GM23338 (cell line): ENCODE data around the gene ZNHIT1. TPM values are rescaled to one million over a fixed set of nuclear protein-coding genes. Genes with fewer than 3 reads are reported as not detected.
"Not testable (repeated sequence)": the region's sequence is repeated elsewhere in the genome, so short reads cannot be mapped to it uniquely, and the experiment has no call there.

Experiments used
- ATAC-seq: fragments of 200-7000 bp; cut with Tn5 transposase; 3 replicates; pipeline ENCODE4 v1.9.1; 2020
- DNase-seq: peaks from one replicate; pipeline ENCODE4 v3.0.0-alpha.2; 2015; ENCODE audit warnings: low spot score
- H2AFZ ChIP-seq: fragments of 200-600 bp; sonication (generic); 2 replicates; pipeline ENCODE4 v1.8.0; 2016; ENCODE audit warnings: antibody characterized with exemption, mild to moderate bottlenecking, moderate library complexity
- H3F3A ChIP-seq: fragments of 200-600 bp; sonication (generic); replicated peaks from 2 replicates; pipeline ENCODE4 v1.8.0; 2017; ENCODE audit warnings: antibody characterized with exemption, mixed run types, low read depth
- H3K27ac ChIP-seq: fragments of 200-600 bp; sonication (generic); 2 replicates; pipeline ENCODE4 v1.6.1; 2016; ENCODE audit warnings: low read depth
- H3K27me3 ChIP-seq: fragments of 200-600 bp; sonication (generic); 2 replicates; pipeline ENCODE4 v1.8.0; 2016; ENCODE audit warnings: mild to moderate bottlenecking, mixed run types, moderate library complexity; ENCODE audit not compliant: insufficient read depth
- H3K36me3 ChIP-seq: fragments of 200-600 bp; sonication (generic); 2 replicates; pipeline ENCODE4 v1.8.0; 2016; ENCODE audit warnings: mild to moderate bottlenecking; ENCODE audit not compliant: insufficient read depth
- H3K4me1 ChIP-seq: fragments of 200-600 bp; sonication (generic); 2 replicates; pipeline ENCODE4 v1.8.0; 2016; ENCODE audit warnings: mild to moderate bottlenecking, moderate library complexity; ENCODE audit not compliant: insufficient read depth
- H3K4me2 ChIP-seq: fragments of 200-600 bp; sonication (generic); 2 replicates; pipeline ENCODE4 v1.7.1; 2017; ENCODE audit warnings: mixed run types
- H3K4me3 ChIP-seq: fragments of 200-600 bp; sonication (generic); 2 replicates; pipeline ENCODE4 v1.6.1; 2016; ENCODE audit warnings: mixed run types
- H3K79me2 ChIP-seq: fragments of 200-600 bp; sonication (generic); replicated peaks from 2 replicates; pipeline ENCODE4 v1.8.0; 2017; ENCODE audit warnings: mild to moderate bottlenecking; ENCODE audit not compliant: insufficient read depth
- H3K9me2 ChIP-seq: fragments of 200-600 bp; sonication (generic); 2 replicates; pipeline ENCODE4 v1.8.0; 2017; ENCODE audit not compliant: insufficient read depth
- H4K20me1 ChIP-seq: fragments of 200-600 bp; sonication (generic); replicated peaks from 2 replicates; pipeline ENCODE4 v1.8.0; 2017; ENCODE audit warnings: mild to moderate bottlenecking; ENCODE audit not compliant: insufficient read depth
- H3K27ac Mint-ChIP-seq: 2 replicates; pipeline ENCODE4 v1.8.0; 2020; ENCODE audit warnings: inconsistent platforms, mild to moderate bottlenecking, moderate library complexity, mixed read lengths
- H3K27me3 Mint-ChIP-seq: 3 replicates; pipeline ENCODE4 v1.8.0; 2022; ENCODE audit warnings: low read depth, mild to moderate bottlenecking, moderate library complexity, mixed read lengths, inconsistent platforms; ENCODE audit not compliant: insufficient read depth, poor library complexity
- H3K36me3 Mint-ChIP-seq: 3 replicates; pipeline ENCODE4 v1.8.0; 2021; ENCODE audit warnings: low read depth, mild to moderate bottlenecking, inconsistent platforms, moderate library complexity, mixed read lengths
- H3K4me1 Mint-ChIP-seq: 3 replicates; pipeline ENCODE4 v1.8.0; 2020; ENCODE audit warnings: mild to moderate bottlenecking, inconsistent platforms, mixed read lengths
- H3K4me3 Mint-ChIP-seq: 3 replicates; pipeline ENCODE4 v1.8.0; 2021; ENCODE audit warnings: moderate library complexity, mild to moderate bottlenecking, inconsistent platforms, mixed read lengths
- H3K9me3 Mint-ChIP-seq: 3 replicates; pipeline ENCODE4 v1.8.0; 2020; ENCODE audit warnings: moderate library complexity, mild to moderate bottlenecking, inconsistent platforms, mixed read lengths
- CREB1 ChIP-seq: fragments of 250-450 bp; sonication (Bioruptor Pico); IDR thresholded peaks from 2 replicates; pipeline ENCODE4 v1.5.0; 2020; ENCODE audit warnings: low read depth, mild to moderate bottlenecking, moderate library complexity
- EZH2 ChIP-seq: fragments of 200-600 bp; sonication (generic); IDR thresholded peaks from one replicate; pipeline ENCODE4 v1.8.0; 2017; ENCODE audit warnings: antibody characterized with exemption, mild to moderate bottlenecking, low read depth; ENCODE audit not compliant: unreplicated experiment
- JUNB ChIP-seq: IDR thresholded peaks from one replicate; pipeline ENCODE4 v1.6.1; 2016; ENCODE audit warnings: antibody characterized with exemption; ENCODE audit not compliant: unreplicated experiment
- POLR2AphosphoS5 ChIP-seq: IDR thresholded peaks from 2 replicates; pipeline ENCODE4 v1.6.1; 2016; ENCODE audit warnings: antibody characterized with exemption, low read depth
- ZNF331 ChIP-seq: fragments of 250-450 bp; sonication (Bioruptor Pico); IDR thresholded peaks from 2 replicates; pipeline ENCODE4 v1.5.0; 2020; ENCODE audit warnings: low read depth, mild to moderate bottlenecking, moderate library complexity
- polyA plus RNA-seq: library from polyadenylated mRNA; unstranded; fragments of >200 nt; fragmentation: Nextera tagmentation; extraction: Ambion mirVana; gene quantifications from 2 replicates; pipeline ENCODE4 v1.2.1, GENCODE V29; 2016
- total RNA-seq: library from RNA; depleted of rRNA; stranded (reverse); fragments of >200 nt; shearing (Covaris generic); gene quantifications from 2 replicates; pipeline ENCODE4 v1.2.3, GENCODE V29; 2014
- TF ChIP-seq, protein P1 (sequence below): IDR thresholded peaks from 2 replicates; pipeline ENCODE4 v1.6.1; 2016; ENCODE audit warnings: antibody characterized with exemption
- TF ChIP-seq, protein P2 (sequence below): fragments of 250-450 bp; sonication (Bioruptor Pico); IDR thresholded peaks from 2 replicates; pipeline ENCODE4 v1.5.0; 2020; ENCODE audit warnings: mild to moderate bottlenecking, moderate library complexity
- TF ChIP-seq, protein P3 (sequence below): IDR thresholded peaks from one replicate; pipeline ENCODE4 v1.6.1; 2018; ENCODE audit warnings: antibody characterized with exemption; ENCODE audit not compliant: unreplicated experiment

Gene ZNHIT1
- total and polyA plus RNA-seq, 2 experiments from 2014 or later = 64.6 to 113 TPM

DNA sequence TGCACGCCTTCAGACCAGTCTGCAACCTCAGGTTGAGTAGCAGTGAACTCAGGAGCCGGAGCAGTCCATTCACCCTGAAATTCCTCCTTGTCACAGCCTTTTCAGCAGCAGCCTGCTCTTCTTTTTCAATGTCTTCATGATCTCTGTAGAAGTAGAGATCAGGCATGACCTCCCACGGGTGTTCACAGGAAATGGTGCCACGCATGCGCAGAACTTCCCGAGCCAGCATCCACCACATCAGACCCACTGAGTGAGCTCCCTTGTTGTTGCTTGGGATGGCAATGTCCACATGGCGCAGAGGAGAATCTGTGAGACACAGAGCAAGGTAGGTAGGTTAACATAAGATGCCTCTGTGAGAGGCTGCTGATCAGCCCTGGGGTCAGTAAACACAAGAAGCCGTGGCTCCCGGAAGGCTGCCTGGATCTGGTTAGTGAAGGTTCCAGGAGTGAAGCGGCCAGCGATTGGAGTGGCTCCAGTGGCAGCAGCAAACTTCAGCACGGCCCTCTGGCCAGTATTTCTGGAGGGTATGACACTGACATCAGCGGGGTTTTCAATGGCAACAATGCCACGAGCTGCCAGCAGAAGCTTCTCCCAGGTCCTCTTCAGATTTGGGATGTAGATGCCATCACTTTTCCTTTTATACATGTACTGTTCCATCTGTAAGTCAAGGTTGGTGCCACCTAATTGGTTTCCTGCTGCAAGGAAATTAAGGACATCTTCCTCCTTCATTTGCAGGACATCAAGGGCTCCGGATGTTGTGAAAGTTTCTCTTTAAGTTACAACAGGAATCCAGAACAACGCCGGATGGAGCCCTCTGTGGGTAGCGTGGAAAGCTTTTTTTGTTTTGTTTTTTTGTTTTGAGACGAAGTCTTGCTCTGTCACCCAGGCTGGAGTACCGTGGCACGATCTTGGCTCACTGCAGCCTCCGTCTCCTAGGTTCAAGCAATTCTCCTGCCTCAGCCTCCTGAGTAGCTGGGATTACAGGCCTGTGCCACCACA is 13.9 kb upstream of the ZNHIT1 start:
- not testable (repeated sequence) for ATAC-seq, H2AFZ ChIP-seq, H3K27ac Mint-ChIP-seq, DNase-seq, H3K9me2 ChIP-seq, H3K27ac ChIP-seq, H3K79me2 ChIP-seq, H3K4me3 ChIP-seq, H3F3A ChIP-seq, H3K9me3 Mint-ChIP-seq, H3K36me3 ChIP-seq, H3K4me2 ChIP-seq, H4K20me1 ChIP-seq, H3K4me3 Mint-ChIP-seq
- peaks cover 16% of the 10 kb centered on the region for H3K4me1 ChIP-seq
- peaks cover 25% of the 10 kb centered on the region for H3K27me3 ChIP-seq
- Mint-ChIP-seq H3K27me3 (peaks cover 18% of the 10 kb centered on the region), H3K4me1 (peaks cover 15% of the 10 kb centered on the region), H3K36me3 (peaks cover 10% of the 10 kb centered on the region)

DNA sequence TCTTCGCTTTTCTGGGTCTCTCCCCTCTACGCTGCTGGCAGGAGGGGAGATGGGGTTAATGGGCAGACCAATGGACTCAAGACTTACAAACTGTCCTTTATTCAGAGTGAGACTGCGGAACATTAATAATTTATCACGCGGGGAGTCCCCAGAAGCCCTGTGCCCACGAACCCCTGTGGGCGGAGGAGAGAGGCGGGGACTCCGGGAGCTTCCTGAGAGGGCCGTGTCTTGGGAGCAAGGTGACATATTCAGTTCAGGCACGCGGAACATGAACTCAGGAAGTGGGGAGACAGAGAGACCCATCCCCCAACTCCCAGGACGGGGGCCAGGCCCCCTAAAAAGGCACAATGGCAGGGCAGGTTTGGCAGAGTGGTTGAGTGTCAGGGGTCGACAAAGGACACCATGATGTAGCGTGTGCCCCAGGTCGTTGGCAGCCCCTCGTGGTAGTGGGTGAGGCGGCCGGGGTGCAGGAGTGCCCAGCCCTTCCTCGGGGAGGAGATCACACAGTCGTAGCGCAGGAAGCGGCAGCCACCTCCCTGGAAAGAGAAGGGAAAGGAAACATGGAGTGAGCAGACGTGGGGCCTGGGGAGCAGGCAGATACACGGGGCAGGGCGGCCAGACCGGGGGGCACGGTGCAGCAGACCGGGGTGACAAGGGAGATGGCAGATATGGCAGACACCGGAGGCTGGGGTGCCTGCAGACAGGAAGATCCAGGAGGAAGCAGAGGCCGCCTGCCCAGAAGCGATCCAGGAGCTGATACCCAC is 11.9 kb upstream of the ZNHIT1 start:
- ATAC-seq (no peak), DNase-seq (no peak)
- peaks cover 18% of the 10 kb centered on the region for H3K27me3 ChIP-seq
- Mint-ChIP-seq H3K4me1 (peaks cover 3% of the 10 kb centered on the region), H3K4me3 (no peak overlapping the region), H3K27ac (no peak overlapping the region; the same call in 1 of the 2 replicates), H3K9me3 (no peaks in the 10 kb centered on the region), H3K27me3 (peaks cover 8% of the 10 kb centered on the region), H3K36me3 (peaks cover 14% of the 10 kb centered on the region)
- no peaks in the 10 kb centered on the region for H3K79me2 ChIP-seq
- peaks cover 7% of the 10 kb centered on the region for H3F3A ChIP-seq
- no peaks in the 10 kb centered on the region; the same call in 1 of the 2 replicates for H3K36me3 ChIP-seq
- no peak overlapping the region for H3K4me2 ChIP-seq
- H3K4me1 ChIP-seq = peaks cover 4% of the 10 kb centered on the region
- no peaks in the 10 kb centered on the region for H4K20me1 ChIP-seq
- no peak overlapping the region for H3K4me3 ChIP-seq
- H3K9me2 ChIP-seq = no peaks in the 10 kb centered on the region
- 0 out of 2 replicates have a peak overlapping the region, but pooled peaks have one; percentile 76 for H3K27ac ChIP-seq
- no peak overlapping the region for H2AFZ ChIP-seq
- TF ChIP-seq CREB1 (no peak), ZNF331 (no peak), EZH2 (no peak), JUNB (no peak), POLR2AphosphoS5 (no peak)
- TF ChIP-seq, protein P1, sequence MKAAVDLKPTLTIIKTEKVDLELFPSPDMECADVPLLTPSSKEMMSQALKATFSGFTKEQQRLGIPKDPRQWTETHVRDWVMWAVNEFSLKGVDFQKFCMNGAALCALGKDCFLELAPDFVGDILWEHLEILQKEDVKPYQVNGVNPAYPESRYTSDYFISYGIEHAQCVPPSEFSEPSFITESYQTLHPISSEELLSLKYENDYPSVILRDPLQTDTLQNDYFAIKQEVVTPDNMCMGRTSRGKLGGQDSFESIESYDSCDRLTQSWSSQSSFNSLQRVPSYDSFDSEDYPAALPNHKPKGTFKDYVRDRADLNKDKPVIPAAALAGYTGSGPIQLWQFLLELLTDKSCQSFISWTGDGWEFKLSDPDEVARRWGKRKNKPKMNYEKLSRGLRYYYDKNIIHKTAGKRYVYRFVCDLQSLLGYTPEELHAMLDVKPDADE = no peak
- TF ChIP-seq, protein P2, sequence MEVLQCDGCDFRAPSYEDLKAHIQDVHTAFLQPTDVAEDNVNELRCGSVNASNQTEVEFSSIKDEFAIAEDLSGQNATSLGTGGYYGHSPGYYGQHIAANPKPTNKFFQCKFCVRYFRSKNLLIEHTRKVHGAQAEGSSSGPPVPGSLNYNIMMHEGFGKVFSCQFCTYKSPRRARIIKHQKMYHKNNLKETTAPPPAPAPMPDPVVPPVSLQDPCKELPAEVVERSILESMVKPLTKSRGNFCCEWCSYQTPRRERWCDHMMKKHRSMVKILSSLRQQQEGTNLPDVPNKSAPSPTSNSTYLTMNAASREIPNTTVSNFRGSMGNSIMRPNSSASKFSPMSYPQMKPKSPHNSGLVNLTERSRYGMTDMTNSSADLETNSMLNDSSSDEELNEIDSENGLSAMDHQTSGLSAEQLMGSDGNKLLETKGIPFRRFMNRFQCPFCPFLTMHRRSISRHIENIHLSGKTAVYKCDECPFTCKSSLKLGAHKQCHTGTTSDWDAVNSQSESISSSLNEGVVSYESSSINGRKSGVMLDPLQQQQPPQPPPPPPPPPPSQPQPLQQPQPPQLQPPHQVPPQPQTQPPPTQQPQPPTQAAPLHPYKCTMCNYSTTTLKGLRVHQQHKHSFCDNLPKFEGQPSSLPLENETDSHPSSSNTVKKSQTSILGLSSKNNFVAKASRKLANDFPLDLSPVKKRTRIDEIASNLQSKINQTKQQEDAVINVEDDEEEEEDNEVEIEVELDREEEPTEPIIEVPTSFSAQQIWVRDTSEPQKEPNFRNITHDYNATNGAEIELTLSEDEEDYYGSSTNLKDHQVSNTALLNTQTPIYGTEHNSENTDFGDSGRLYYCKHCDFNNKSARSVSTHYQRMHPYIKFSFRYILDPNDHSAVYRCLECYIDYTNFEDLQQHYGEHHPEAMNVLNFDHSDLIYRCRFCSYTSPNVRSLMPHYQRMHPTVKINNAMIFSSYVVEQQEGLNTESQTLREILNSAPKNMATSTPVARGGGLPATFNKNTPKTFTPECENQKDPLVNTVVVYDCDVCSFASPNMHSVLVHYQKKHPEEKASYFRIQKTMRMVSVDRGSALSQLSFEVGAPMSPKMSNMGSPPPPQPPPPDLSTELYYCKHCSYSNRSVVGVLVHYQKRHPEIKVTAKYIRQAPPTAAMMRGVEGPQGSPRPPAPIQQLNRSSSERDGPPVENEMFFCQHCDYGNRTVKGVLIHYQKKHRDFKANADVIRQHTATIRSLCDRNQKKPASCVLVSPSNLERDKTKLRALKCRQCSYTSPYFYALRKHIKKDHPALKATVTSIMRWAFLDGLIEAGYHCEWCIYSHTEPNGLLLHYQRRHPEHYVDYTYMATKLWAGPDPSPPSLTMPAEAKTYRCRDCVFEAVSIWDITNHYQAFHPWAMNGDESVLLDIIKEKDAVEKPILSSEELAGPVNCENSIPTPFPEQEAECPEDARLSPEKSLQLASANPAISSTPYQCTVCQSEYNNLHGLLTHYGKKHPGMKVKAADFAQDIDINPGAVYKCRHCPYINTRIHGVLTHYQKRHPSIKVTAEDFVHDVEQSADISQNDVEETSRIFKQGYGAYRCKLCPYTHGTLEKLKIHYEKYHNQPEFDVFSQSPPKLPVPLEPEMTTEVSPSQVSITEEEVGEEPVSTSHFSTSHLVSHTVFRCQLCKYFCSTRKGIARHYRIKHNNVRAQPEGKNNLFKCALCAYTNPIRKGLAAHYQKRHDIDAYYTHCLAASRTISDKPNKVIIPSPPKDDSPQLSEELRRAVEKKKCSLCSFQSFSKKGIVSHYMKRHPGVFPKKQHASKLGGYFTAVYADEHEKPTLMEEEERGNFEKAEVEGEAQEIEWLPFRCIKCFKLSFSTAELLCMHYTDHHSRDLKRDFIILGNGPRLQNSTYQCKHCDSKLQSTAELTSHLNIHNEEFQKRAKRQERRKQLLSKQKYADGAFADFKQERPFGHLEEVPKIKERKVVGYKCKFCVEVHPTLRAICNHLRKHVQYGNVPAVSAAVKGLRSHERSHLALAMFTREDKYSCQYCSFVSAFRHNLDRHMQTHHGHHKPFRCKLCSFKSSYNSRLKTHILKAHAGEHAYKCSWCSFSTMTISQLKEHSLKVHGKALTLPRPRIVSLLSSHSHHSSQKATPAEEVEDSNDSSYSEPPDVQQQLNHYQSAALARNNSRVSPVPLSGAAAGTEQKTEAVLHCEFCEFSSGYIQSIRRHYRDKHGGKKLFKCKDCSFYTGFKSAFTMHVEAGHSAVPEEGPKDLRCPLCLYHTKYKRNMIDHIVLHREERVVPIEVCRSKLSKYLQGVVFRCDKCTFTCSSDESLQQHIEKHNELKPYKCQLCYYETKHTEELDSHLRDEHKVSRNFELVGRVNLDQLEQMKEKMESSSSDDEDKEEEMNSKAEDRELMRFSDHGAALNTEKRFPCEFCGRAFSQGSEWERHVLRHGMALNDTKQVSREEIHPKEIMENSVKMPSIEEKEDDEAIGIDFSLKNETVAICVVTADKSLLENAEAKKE (CRISPR knock-in tag) = no peak
- TF ChIP-seq, protein P3, sequence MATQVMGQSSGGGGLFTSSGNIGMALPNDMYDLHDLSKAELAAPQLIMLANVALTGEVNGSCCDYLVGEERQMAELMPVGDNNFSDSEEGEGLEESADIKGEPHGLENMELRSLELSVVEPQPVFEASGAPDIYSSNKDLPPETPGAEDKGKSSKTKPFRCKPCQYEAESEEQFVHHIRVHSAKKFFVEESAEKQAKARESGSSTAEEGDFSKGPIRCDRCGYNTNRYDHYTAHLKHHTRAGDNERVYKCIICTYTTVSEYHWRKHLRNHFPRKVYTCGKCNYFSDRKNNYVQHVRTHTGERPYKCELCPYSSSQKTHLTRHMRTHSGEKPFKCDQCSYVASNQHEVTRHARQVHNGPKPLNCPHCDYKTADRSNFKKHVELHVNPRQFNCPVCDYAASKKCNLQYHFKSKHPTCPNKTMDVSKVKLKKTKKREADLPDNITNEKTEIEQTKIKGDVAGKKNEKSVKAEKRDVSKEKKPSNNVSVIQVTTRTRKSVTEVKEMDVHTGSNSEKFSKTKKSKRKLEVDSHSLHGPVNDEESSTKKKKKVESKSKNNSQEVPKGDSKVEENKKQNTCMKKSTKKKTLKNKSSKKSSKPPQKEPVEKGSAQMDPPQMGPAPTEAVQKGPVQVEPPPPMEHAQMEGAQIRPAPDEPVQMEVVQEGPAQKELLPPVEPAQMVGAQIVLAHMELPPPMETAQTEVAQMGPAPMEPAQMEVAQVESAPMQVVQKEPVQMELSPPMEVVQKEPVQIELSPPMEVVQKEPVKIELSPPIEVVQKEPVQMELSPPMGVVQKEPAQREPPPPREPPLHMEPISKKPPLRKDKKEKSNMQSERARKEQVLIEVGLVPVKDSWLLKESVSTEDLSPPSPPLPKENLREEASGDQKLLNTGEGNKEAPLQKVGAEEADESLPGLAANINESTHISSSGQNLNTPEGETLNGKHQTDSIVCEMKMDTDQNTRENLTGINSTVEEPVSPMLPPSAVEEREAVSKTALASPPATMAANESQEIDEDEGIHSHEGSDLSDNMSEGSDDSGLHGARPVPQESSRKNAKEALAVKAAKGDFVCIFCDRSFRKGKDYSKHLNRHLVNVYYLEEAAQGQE = no peak
